Caco-2 (cell line): ENCODE measurements around the gene PIEZO1. TPM values are rescaled to one million over a fixed set of nuclear protein-coding genes. Genes with fewer than 3 reads are reported as not detected.
A peak's percentile ranks its signal among the peaks of the same experiment; 100 is the strongest.

Experiments used
- BruUV-seq: library from RNA; stranded (reverse); fragments of 400-500 nt; replicated peaks from 2 replicates; lab custom pipeline; 2021; lab: Mats Ljungman, UMichigan
- CTCF ChIA-PET: fragments of 300-600 bp; sonication (Branson Sonifier 250); formaldehyde crosslinking; loops from one replicate; lab custom pipeline; 2022; ENCODE audit warnings: antibody characterized with exemption; lab: Charles Lee
- POLR2A ChIA-PET: fragments of 300-600 bp; sonication (Branson Sonifier 250); formaldehyde crosslinking; loops from one replicate; lab custom pipeline; 2022; ENCODE audit warnings: antibody characterized with exemption; lab: Charles Lee
- DNase-seq, 2 experiments: peaks; one replicate each; pipeline versions ENCODE4 v3.0.0 to v3.0.0-alpha.2; 2020 to 2022
- H3K27me3 ChIP-seq: replicated peaks from 2 replicates; pipeline ENCODE4 v1.6.0; 2011; ENCODE audit warnings: low read length; ENCODE audit not compliant: control insufficient read depth, insufficient read depth
- H3K36me3 ChIP-seq: 2 replicates; pipeline ENCODE4 v1.5.1; 2011; ENCODE audit warnings: low read length; ENCODE audit not compliant: control insufficient read depth, insufficient read depth
- H3K4me1 ChIP-seq: fragments of 250-450 bp; sonication (Bioruptor Pico); 2 replicates; pipeline ENCODE4 v1.5.1; 2020; ENCODE audit warnings: mild to moderate bottlenecking
- H3K4me3 ChIP-seq: 2 replicates; pipeline ENCODE4 v1.5.1; 2011; ENCODE audit warnings: low read depth, mild to moderate bottlenecking, control low read depth, low read length
- H3K9me3 ChIP-seq: fragments of 250-450 bp; sonication (Bioruptor Pico); 2 replicates; pipeline ENCODE4 v1.5.1; 2020; ENCODE audit warnings: mild to moderate bottlenecking, moderate library complexity
- H3K27ac Mint-ChIP-seq: one replicate; pipeline ENCODE4 v1.8.0; 2022; ENCODE audit warnings: mixed read lengths; ENCODE audit not compliant: unreplicated experiment
- H3K27me3 Mint-ChIP-seq: one replicate; pipeline ENCODE4 v1.8.0; 2022; ENCODE audit warnings: mixed read lengths; ENCODE audit not compliant: insufficient read depth, unreplicated experiment
- H3K36me3 Mint-ChIP-seq: one replicate; pipeline ENCODE4 v1.8.0; 2022; ENCODE audit warnings: mild to moderate bottlenecking, mixed read lengths; ENCODE audit not compliant: insufficient read depth, unreplicated experiment
- H3K4me1 Mint-ChIP-seq: one replicate; pipeline ENCODE4 v1.8.0; 2022; ENCODE audit warnings: low read depth, mixed read lengths; ENCODE audit not compliant: unreplicated experiment
- H3K4me3 Mint-ChIP-seq: one replicate; pipeline ENCODE4 v1.8.0; 2022; ENCODE audit warnings: mild to moderate bottlenecking, moderate library complexity, mixed read lengths; ENCODE audit not compliant: unreplicated experiment
- H3K9me3 Mint-ChIP-seq: one replicate; pipeline ENCODE4 v1.8.0; 2022; ENCODE audit warnings: mixed read lengths; ENCODE audit not compliant: unreplicated experiment
- CTCF ChIP-seq, 2 experiments: fragments of 200-600 bp in 1 of 2; IDR thresholded peaks; 1 replicate in 1 of 2; 2 replicates in 1 of 2; pipeline versions ENCODE4 v1.5.1 to v1.8.0; 2011 to 2022; ENCODE audit warnings: antibody characterized with exemption in 1 of 2, control low read depth in 1 of 2, inconsistent platforms in 1 of 2, low read depth in 1 of 2, low read length in 1 of 2, mild to moderate bottlenecking in 1 of 2, moderate library complexity in 1 of 2; ENCODE audit not compliant: insufficient read depth in 1 of 2, severe bottlenecking in 1 of 2, unreplicated experiment in 1 of 2
- intact Hi-C: fragments of 100-400 bp; cut with micrococcal nuclease; formaldehyde crosslinking; loops from one replicate; pipeline ENCODE4 v1.10.0; 2022; ENCODE audit not compliant: unreplicated experiment
- total RNA-seq: library from RNA; stranded (reverse); gene quantifications from 2 replicates; pipeline ENCODE4 v1.2.3, GENCODE V29; 2022

PIEZO1 gene
- total RNA-seq, 1 experiment from 2014 or later: 248 TPM

- no peak overlapping the region for H3K4me3 ChIP-seq
- no peaks in the 10 kb centered on the region; the same call in 1 of the 2 replicates for H3K36me3 ChIP-seq
- H3K4me3 Mint-ChIP-seq: no peak overlapping the region
- no peaks in the 10 kb centered on the region for H3K4me1 ChIP-seq
- intact Hi-C loops: no loop called here
- peak in 1 of 2 experiments; percentile 39 for DNase-seq
- TF ChIP-seq CTCF (IDR thresholded peaks at IDR 0.05; ENCODE audit: insufficient read depth in 1 of 2, low read depth in 1 of 2, low read length in 1 of 2, severe bottlenecking in 1 of 2, unreplicated experiment in 1 of 2): no peak
- no peaks in the 10 kb centered on the region for H3K4me1 Mint-ChIP-seq
- no TSS peak for BruUV-seq
- H3K9me3 ChIP-seq: no peaks in the 10 kb centered on the region
- H3K9me3 Mint-ChIP-seq: no peaks in the 10 kb centered on the region
- no peaks in the 10 kb centered on the region for H3K27me3 ChIP-seq
- H3K27me3 Mint-ChIP-seq: no peaks in the 10 kb centered on the region
- no peak overlapping the region for H3K27ac Mint-ChIP-seq
- POLR2A ChIA-PET: no interaction called here
- peaks cover 6% of the 10 kb centered on the region for H3K36me3 Mint-ChIP-seq
- CTCF ChIA-PET: no interaction called here
Measured at GRCh38 chr16:88831838-88832237, 46.8 kb upstream of the PIEZO1 start.

GRCh38 chr16:88830783-88831182 is 45.8 kb upstream of the PIEZO1 start:
- H3K4me3 Mint-ChIP-seq: no peak overlapping the region
- no peak for TF ChIP-seq CTCF (IDR thresholded peaks at IDR 0.05; ENCODE audit: insufficient read depth in 1 of 2, low read depth in 1 of 2, low read length in 1 of 2, severe bottlenecking in 1 of 2, unreplicated experiment in 1 of 2)
- no peak overlapping the region for H3K27ac Mint-ChIP-seq
- BruUV-seq: no TSS peak
- ChIA-PET POLR2A (no interaction called here), CTCF (interaction anchor here (0.8 kb wide), 1 partner anchor 93 kb away, joined by 4 read pairs; no protein-coding TSS in a partner anchor)
- no peak for DNase-seq
- H3K36me3 Mint-ChIP-seq: peaks cover 9% of the 10 kb centered on the region
- H3K27me3 ChIP-seq: no peaks in the 10 kb centered on the region
- no peaks in the 10 kb centered on the region for H3K9me3 ChIP-seq
- no peaks in the 10 kb centered on the region; the same call in 1 of the 2 replicates for H3K36me3 ChIP-seq
- no peaks in the 10 kb centered on the region for H3K9me3 Mint-ChIP-seq
- H3K27me3 Mint-ChIP-seq: no peaks in the 10 kb centered on the region
- no peaks in the 10 kb centered on the region for H3K4me1 ChIP-seq
- no peak overlapping the region for H3K4me3 ChIP-seq
- intact Hi-C loops: no loop called here
- no peaks in the 10 kb centered on the region for H3K4me1 Mint-ChIP-seq

GRCh38 chr16:88830258-88830657 is 45.2 kb upstream of the PIEZO1 start:
- POLR2A ChIA-PET: no interaction called here
- intact Hi-C loops: no loop called here
- CTCF ChIA-PET: interaction anchor here (0.8 kb wide), 1 partner anchor 93 kb away, joined by 4 read pairs; no protein-coding TSS in a partner anchor

More at GRCh38 chr16:88830258-88830657, 45.2 kb upstream of the PIEZO1 start:
- no peak overlapping the region for H3K4me3 Mint-ChIP-seq
- H3K36me3 ChIP-seq: no peaks in the 10 kb centered on the region; the same call in 1 of the 2 replicates
- no peaks in the 10 kb centered on the region for H3K9me3 Mint-ChIP-seq
- no peaks in the 10 kb centered on the region for H3K4me1 ChIP-seq
- no peaks in the 10 kb centered on the region for H3K27me3 Mint-ChIP-seq
- H3K27me3 ChIP-seq: no peaks in the 10 kb centered on the region
- no peak for TF ChIP-seq CTCF (IDR thresholded peaks at IDR 0.05; ENCODE audit: insufficient read depth in 1 of 2, low read depth in 1 of 2, low read length in 1 of 2, severe bottlenecking in 1 of 2, unreplicated experiment in 1 of 2)
- H3K4me3 ChIP-seq: no peak overlapping the region
- no peaks in the 10 kb centered on the region for H3K4me1 Mint-ChIP-seq
- no peaks in the 10 kb centered on the region for H3K9me3 ChIP-seq
- no TSS peak for BruUV-seq
- peaks cover 12% of the 10 kb centered on the region for H3K36me3 Mint-ChIP-seq
- no peak overlapping the region for H3K27ac Mint-ChIP-seq
- no peak for DNase-seq
